Pancreas (tissue), 10 donors: ENCODE results near the gene RETNLB. TPM values are rescaled to one million over a fixed set of nuclear protein-coding genes. Genes with fewer than 3 reads are reported as not detected.

Experiments
- ATAC-seq, 4 donors: fragments of 200-7000 bp; cut with Tn5 transposase; one replicate each; pipeline versions ENCODE4 v1.8.0 to v1.9.1; 2020; ENCODE audit warnings: mild to moderate bottlenecking in 4 of 4, moderate library complexity in 4 of 4
- DNase-seq, 6 donors: peaks; one replicate each; pipeline ENCODE4 v3.0.0-alpha.2; 2020
- FAIRE-seq: peaks from 2 replicates; lab custom pipeline; 2012; peaks lifted over from hg19 to GRCh38; lab: Jason Lieb, UNC
- H3K27ac ChIP-seq, 4 donors: fragments of 200-600 bp; sonication (generic); 1 replicate in 3 of 4; 2 replicates in 1 of 4; pipeline versions ENCODE4 v1.5.0 to v1.8.0; 2020
- H3K27me3 ChIP-seq, 4 donors: fragments of 200-600 bp; one replicate each; pipeline ENCODE4 v1.8.0; 2021
- H3K36me3 ChIP-seq, 3 donors: fragments of 200-600 bp; sonication (generic) in 1 of 3; one replicate each; pipeline versions ENCODE4 v1.5.0 to v1.8.0; 2020 to 2021
- H3K4me1 ChIP-seq, 3 donors: fragments of 200-600 bp; one replicate each; pipeline ENCODE4 v1.8.0; 2021
- H3K4me3 ChIP-seq, 4 donors: fragments of 200-600 bp; sonication (generic) in 2 of 4; one replicate each; pipeline versions ENCODE4 v1.5.0 to v1.8.0; 2020 to 2021
- H3K9me3 ChIP-seq, 4 donors: fragments of 200-600 bp; one replicate each; pipeline ENCODE4 v1.8.0; 2021
- WGBS, 2 donors: extraction: QIAGEN DNeasy Blood & Tissue Kit; methylation state at CpG; one replicate each; pipeline ENCODE4 v1.1.7; 2013; 5-methylcytosine and 5-hydroxymethylcytosine counted together
- intact Hi-C, 3 donors: fragments of 100-400 bp; cut with DNase I; formaldehyde crosslinking; loops; one replicate each; pipeline versions ENCODE4 v1.11.1 to v1.14.2; 2022
- polyA plus RNA-seq, 2 donors: library from polyadenylated mRNA; stranded (reverse); fragments of 200-250 nt; gene quantifications; one replicate each; pipeline ENCODE4 v1.2.3, GENCODE V29; 2013
- total RNA-seq, 6 donors: library from RNA; stranded (reverse); fragmentation: NEBNext Ultra II Directional in 4 of 6; extraction: Animal tissue kit (Norgen Biotek cat#: 25700) in 4 of 6; gene quantifications; one replicate each; pipeline versions ENCODE4 v1.2.1 to v1.2.4, GENCODE V29; 2021 to 2023
- TF ChIP-seq, protein P1 (sequence below), 4 donors: fragments of 200-600 bp; sonication (generic) in 3 of 4; IDR thresholded peaks; one replicate each; pipeline versions ENCODE4 v1.5.0 to v1.8.0; 2021; ENCODE audit warnings: antibody characterized with exemption in 4 of 4
- donor health status: healthy with polysubstance abuse.
- donor health status: DM: no; HTN: no; CAD: no; lungs with moderate emphysema.
- donor health status: DM: no; HTN: no; CAD: no.
- donor health status: control.
- donor health status: control.
- donor health status: Bipolar disorder and iron deficiency.
- donor health status: DM: yes; HTN: yes; CAD: no.
- donor health status: DM: no; HTN: no; CAD: no.
- donor health status: DM: no; HTN: no; CAD: no.
- donor health status: DM: yes; HTN: yes; CAD: no.

The RETNLB gene
- total and polyA plus RNA-seq, 8 donors = not detected

DNA sequence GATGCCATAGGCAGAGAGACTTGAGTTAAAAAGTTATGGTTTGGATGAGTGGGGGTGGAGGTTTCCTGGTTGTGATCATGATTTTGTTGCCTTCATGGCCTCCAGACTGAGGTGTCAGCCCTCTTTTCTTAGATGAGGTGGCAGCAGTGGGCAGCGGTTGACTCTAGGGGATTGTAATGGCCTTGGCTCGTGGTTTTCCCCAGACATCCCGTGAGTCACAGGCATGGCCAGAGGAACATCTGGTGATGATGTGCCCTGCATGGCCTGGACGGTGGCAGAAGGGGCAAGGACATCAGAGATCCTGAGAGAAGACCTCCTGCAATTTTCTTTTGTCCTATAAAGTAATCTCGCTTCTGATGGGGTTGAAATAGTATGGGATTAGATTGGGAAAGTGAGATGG lies 12.4 kb downstream of the RETNLB start:
- intact Hi-C loops = no loop called here
- Histone ChIP-seq H3K27me3 (no peaks in the 10 kb centered on the region), H3K4me3 (no peak overlapping the region), H3K4me1 (no peaks in the 10 kb centered on the region), H3K36me3 (no peaks in the 10 kb centered on the region), H3K9me3 (no peaks in the 10 kb centered on the region), H3K27ac (no peak overlapping the region)
- 82 to 90% methylated on average over 5 of the region's 5 CpGs for WGBS, 2 donors
- DNase-seq (no peak), ATAC-seq (no peak), FAIRE-seq (no peak)
- TF ChIP-seq, protein P1, sequence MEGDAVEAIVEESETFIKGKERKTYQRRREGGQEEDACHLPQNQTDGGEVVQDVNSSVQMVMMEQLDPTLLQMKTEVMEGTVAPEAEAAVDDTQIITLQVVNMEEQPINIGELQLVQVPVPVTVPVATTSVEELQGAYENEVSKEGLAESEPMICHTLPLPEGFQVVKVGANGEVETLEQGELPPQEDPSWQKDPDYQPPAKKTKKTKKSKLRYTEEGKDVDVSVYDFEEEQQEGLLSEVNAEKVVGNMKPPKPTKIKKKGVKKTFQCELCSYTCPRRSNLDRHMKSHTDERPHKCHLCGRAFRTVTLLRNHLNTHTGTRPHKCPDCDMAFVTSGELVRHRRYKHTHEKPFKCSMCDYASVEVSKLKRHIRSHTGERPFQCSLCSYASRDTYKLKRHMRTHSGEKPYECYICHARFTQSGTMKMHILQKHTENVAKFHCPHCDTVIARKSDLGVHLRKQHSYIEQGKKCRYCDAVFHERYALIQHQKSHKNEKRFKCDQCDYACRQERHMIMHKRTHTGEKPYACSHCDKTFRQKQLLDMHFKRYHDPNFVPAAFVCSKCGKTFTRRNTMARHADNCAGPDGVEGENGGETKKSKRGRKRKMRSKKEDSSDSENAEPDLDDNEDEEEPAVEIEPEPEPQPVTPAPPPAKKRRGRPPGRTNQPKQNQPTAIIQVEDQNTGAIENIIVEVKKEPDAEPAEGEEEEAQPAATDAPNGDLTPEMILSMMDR (IDR thresholded peaks at IDR 0.05) = no peak

DNA sequence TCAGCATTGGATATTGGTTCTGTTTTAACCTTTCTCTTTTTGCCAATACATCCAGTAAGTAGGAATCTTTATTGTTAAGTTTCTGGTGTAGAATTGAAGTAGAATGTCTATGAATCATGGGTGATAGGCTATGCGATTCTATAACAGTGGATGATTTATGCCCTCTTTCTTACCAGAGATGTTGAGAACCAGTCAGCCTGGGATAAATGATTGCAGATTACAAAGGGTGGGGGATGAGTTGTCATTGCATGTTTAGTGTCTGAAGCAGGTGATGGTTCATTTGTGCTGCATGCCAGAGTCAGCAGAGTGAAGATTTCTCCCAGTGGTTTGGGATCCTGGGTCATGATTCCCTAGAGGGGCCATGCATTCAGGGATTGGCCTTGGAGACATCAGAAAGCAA lies 14.3 kb downstream of the RETNLB start:
- WGBS, 2 donors = 84 to 87% methylated on average over 1 of the region's 1 CpG
- ATAC-seq (no peak), DNase-seq (no peak), FAIRE-seq (no peak)
- Histone ChIP-seq H3K27ac (no peak overlapping the region), H3K4me1 (no peaks in the 10 kb centered on the region), H3K36me3 (no peaks in the 10 kb centered on the region), H3K9me3 (no peaks in the 10 kb centered on the region), H3K4me3 (no peak overlapping the region), H3K27me3 (no peaks in the 10 kb centered on the region)
- TF ChIP-seq, protein P1 (IDR thresholded peaks at IDR 0.05) = no peak
- intact Hi-C loops = no loop called here

DNA sequence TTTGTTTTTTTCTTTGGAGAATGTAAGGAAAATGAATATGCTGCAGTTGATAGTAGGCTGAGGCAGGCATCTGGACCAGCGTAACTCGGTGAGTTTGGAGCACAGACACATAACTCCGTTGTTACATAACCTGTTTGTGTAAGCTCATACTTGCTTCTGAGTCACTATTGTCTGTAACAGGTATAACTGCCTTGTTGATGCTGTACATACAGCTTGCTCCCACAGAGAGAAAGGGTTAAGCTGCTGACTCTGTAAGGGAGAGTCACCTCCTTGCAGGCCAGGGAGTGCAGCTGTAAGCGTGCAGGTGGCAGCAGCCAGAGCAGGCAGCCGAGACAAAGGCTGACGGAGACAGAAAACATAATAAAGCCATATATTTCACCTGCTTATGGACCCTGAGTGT lies 20.4 kb downstream of the RETNLB start:
- no peak for DNase-seq
- TF ChIP-seq, protein P1 (IDR thresholded peaks at IDR 0.05) = no peak
- no peaks in the 10 kb centered on the region for H3K4me1 ChIP-seq
- no peaks in the 10 kb centered on the region for H3K36me3 ChIP-seq
- no peak overlapping the region for H3K27ac ChIP-seq
- no peak overlapping the region for H3K4me3 ChIP-seq
- WGBS, 2 donors = 82 to 84% methylated on average over 6 of the region's 6 CpGs
- no peak for ATAC-seq
- intact Hi-C loops = no loop called here
- H3K27me3 ChIP-seq = no peaks in the 10 kb centered on the region
- H3K9me3 ChIP-seq = no peaks in the 10 kb centered on the region
- no peak for FAIRE-seq

DNA sequence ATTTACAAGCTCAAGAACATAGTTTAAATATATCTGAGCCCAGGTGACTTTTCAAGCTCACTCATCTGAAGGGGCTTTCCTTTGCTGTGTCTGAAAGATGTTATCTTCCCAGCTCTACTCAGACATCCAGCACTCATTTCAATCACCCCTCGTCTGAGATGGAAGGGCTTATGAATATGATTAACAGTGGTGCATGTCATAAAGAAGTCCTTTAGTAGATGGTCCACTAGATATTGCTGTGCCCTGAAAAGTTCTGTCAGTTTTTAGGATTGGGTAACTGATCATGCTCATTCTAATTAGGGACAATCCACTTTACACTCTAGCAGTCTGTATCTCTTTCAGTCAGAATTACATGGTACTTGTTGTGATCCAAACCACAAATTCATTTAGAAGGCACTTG lies 28.3 kb downstream of the RETNLB start:
- 10 to 17% methylated on average over 1 of the region's 1 CpG for WGBS, 2 donors
- FAIRE-seq = no peak
- Histone ChIP-seq H3K27ac (no peak overlapping the region), H3K36me3 (no peaks in the 10 kb centered on the region), H3K4me1 (no peaks in the 10 kb centered on the region), H3K9me3 (no peaks in the 10 kb centered on the region), H3K27me3 (no peaks in the 10 kb centered on the region), H3K4me3 (no peak overlapping the region)
- intact Hi-C loops = no loop called here
- no peak for ATAC-seq
- TF ChIP-seq, protein P1 (IDR thresholded peaks at IDR 0.05) = no peak
- no peak for DNase-seq

DNA sequence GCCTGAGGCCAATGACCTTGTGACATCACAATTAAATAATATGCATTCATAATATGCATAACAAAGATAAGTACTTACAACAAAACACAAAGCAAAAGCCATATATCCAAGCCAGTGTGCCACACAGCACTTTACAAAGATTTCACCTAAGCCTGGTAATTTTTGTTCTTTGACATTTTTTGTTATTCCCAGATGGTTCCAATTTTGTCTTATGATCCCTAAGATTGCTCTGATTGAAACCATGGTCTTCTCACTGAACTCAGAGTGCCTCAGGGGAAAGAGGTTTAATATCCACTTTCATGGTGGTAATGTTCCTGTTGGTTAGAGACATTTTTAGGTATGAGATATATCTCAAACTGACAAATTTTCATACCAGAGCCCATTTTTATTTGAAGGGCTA lies 29.1 kb downstream of the RETNLB start:
- Histone ChIP-seq H3K9me3 (no peaks in the 10 kb centered on the region), H3K27me3 (no peaks in the 10 kb centered on the region), H3K4me3 (no peak overlapping the region), H3K36me3 (no peaks in the 10 kb centered on the region), H3K27ac (no peak overlapping the region), H3K4me1 (no peaks in the 10 kb centered on the region)
- TF ChIP-seq, protein P1 (IDR thresholded peaks at IDR 0.05) = no peak
- DNase-seq = no peak
- no peak for ATAC-seq
- intact Hi-C loops = no loop called here
- no peak for FAIRE-seq
